ENCODE measurements around the gene GTF3C1. TPM values are rescaled to one million over a fixed set of nuclear protein-coding genes. Genes with fewer than 3 reads are reported as not detected.

The GTF3C1 gene
- total and polyA plus RNA-seq, 4 donors, result 15.3 to 28.0 (median 22.2) TPM

DNA sequence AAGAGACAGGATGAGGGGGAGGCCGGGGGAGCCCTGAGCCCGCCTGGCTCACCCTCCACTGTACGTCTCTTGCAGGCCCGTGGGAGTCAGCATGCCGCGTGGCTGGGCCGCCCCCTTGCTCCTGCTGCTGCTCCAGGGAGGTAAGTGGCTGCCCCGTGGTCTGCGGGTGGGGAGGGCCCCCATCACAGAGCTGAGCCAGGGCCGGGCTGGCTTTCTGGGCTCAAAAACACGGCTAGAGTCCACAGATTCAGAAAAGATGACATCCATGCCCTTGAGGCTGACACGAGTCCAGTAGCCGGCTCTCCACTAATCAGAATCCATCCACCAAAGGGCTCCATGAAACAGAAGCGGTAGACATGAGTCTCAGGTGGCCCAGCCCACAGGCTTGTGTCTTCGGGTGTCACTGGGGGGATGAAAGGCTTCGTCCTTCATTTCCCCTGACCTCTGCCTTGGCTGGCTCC is 119.7 kb downstream of the GTF3C1 start (continued):
- TF ChIP-seq, protein P1, sequence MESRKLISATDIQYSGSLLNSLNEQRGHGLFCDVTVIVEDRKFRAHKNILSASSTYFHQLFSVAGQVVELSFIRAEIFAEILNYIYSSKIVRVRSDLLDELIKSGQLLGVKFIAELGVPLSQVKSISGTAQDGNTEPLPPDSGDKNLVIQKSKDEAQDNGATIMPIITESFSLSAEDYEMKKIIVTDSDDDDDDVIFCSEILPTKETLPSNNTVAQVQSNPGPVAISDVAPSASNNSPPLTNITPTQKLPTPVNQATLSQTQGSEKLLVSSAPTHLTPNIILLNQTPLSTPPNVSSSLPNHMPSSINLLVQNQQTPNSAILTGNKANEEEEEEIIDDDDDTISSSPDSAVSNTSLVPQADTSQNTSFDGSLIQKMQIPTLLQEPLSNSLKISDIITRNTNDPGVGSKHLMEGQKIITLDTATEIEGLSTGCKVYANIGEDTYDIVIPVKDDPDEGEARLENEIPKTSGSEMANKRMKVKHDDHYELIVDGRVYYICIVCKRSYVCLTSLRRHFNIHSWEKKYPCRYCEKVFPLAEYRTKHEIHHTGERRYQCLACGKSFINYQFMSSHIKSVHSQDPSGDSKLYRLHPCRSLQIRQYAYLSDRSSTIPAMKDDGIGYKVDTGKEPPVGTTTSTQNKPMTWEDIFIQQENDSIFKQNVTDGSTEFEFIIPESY (IDR thresholded peaks at IDR 0.05), result no peak

DNA sequence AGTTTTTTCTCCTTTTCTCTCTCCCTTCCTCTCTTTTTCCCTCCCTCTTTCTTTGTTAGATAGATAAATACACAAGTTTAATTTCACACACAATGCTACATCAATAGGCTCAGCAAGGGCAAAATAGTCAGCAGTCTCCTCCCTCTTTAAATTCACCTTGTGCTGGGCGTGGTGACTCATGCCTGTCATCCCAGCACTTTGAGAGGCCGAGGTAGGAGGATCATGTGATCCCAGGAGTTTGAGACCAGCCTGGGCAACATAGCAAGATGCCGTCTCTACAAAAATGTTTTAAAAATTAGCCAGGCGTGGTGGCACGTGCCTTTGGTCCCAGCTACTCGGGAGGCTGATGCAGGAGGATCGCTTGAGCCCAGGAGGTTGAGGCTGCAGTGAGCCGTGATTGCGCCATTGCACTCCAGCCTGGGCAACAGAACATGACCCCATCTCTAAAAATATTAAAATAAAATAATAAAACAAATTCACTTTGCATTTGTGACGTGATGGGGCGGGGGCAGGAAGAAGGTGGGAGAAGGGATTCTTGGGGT is 120.3 kb downstream of the GTF3C1 start:
- no peak for DNase-seq (ENCODE audit: low spot score)
- no peak overlapping the region for H3K27ac ChIP-seq (ENCODE audit: low read depth in 1 of 2, low read length in 2 of 2)
- H3K27me3 ChIP-seq (ENCODE audit: control insufficient read depth in 4 of 4, insufficient read depth in 4 of 4, low read length in 3 of 4), result no peaks in the 10 kb centered on the region
- no peaks in the 10 kb centered on the region for H3K36me3 ChIP-seq (ENCODE audit: control insufficient read depth in 4 of 4, insufficient read depth in 3 of 4, low read depth in 1 of 4, low read length in 3 of 4)
- no peak overlapping the region for H3K9ac ChIP-seq (ENCODE audit: low read depth in 1 of 2, low read length in 2 of 2)
- H3K4me3 ChIP-seq (ENCODE audit: low read depth in 1 of 3, low read length in 3 of 3), result no peak overlapping the region
- TF ChIP-seq JUND (IDR thresholded peaks at IDR 0.05) (no peak), HNF4G (IDR thresholded peaks at IDR 0.05) (no peak), TAF1 (conservative IDR thresholded peaks at IDR 0.05) (no peak), YY1 (IDR thresholded peaks at IDR 0.05) (no peak), HNF4A (conservative IDR thresholded peaks at IDR 0.05) (no peak), FOXA2 (IDR thresholded peaks at IDR 0.05) (no peak), NR2F2 (IDR thresholded peaks at IDR 0.05) (no peak), RAD21 (IDR thresholded peaks at IDR 0.05) (no peak), GABPA (IDR thresholded peaks at IDR 0.05 in 1 of 2, conservative IDR thresholded peaks at IDR 0.05 in 1 of 2) (no peak), RXRA (IDR thresholded peaks at IDR 0.05) (no peak)
- TF ChIP-seq, protein P2, sequence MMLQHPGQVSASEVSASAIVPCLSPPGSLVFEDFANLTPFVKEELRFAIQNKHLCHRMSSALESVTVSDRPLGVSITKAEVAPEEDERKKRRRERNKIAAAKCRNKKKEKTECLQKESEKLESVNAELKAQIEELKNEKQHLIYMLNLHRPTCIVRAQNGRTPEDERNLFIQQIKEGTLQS (IDR thresholded peaks at IDR 0.05), result no peak
- H3K9me3 ChIP-seq (ENCODE audit: control insufficient read depth in 4 of 4, low read length in 3 of 4), result no peaks in the 10 kb centered on the region
- 88% methylated on average over 11 of the region's 11 CpGs for WGBS
- H3K4me1 ChIP-seq (ENCODE audit: control insufficient read depth in 4 of 4, insufficient read depth in 4 of 4, low read length in 3 of 4), result no peaks in the 10 kb centered on the region

DNA sequence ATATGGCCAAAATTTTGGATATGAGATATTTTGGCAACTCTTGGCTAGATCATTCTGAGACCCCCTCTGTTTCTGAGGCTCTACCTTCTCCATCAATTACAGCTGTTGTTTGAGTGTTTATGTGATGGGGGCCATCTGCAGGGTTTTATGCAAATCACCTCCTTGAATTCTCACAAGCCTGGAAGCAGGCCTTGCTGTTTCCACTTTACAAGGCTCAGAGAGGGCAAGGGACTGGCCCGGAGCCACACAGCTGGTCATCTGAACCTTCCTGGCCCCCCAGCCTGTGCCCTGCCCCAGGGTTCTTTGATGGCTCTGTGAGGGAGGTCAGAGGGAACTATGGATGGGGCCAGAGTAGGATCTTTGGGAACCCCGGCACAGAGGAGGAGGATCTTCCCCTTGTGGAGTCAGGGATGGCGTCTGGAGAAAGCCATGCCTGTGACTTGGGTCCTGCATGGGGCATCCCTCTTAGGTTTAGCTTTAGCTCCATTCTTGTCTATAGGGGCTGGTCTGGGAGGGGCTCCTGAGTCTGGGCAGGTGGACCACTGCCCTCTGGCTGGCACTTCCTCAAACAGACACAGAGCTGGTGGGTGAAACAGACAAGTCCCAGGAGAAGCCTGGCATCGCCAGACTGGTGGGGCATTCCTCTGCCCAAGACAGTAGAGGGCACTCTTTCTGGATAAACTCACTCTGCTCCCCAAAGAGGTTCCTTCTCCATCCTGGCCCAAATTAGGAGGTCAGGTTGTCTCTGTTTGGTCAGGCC is 121.5 kb downstream of the GTF3C1 start:
- H3K36me3 ChIP-seq (ENCODE audit: control insufficient read depth in 4 of 4, insufficient read depth in 3 of 4, low read depth in 1 of 4, low read length in 3 of 4), result no peaks in the 10 kb centered on the region
- no peak overlapping the region for H3K4me3 ChIP-seq (ENCODE audit: low read depth in 1 of 3, low read length in 3 of 3)
- H3K4me1 ChIP-seq (ENCODE audit: control insufficient read depth in 4 of 4, insufficient read depth in 4 of 4, low read length in 3 of 4), result no peaks in the 10 kb centered on the region
- TF ChIP-seq TAF1 (conservative IDR thresholded peaks at IDR 0.05) (no peak), HNF4A (conservative IDR thresholded peaks at IDR 0.05) (no peak), GABPA (IDR thresholded peaks at IDR 0.05 in 1 of 2, conservative IDR thresholded peaks at IDR 0.05 in 1 of 2) (no peak), RXRA (IDR thresholded peaks at IDR 0.05) (no peak), RAD21 (IDR thresholded peaks at IDR 0.05) (no peak), YY1 (IDR thresholded peaks at IDR 0.05) (no peak), JUND (IDR thresholded peaks at IDR 0.05) (no peak), FOXA2 (IDR thresholded peaks at IDR 0.05) (no peak), EGR1 (IDR thresholded peaks at IDR 0.05; ENCODE audit: low read depth in 2 of 2) (no peak)
- TF ChIP-seq, protein P2 (IDR thresholded peaks at IDR 0.05), result no peak
- TF ChIP-seq, protein P1 (IDR thresholded peaks at IDR 0.05), result no peak
- TF ChIP-seq, protein P3, sequence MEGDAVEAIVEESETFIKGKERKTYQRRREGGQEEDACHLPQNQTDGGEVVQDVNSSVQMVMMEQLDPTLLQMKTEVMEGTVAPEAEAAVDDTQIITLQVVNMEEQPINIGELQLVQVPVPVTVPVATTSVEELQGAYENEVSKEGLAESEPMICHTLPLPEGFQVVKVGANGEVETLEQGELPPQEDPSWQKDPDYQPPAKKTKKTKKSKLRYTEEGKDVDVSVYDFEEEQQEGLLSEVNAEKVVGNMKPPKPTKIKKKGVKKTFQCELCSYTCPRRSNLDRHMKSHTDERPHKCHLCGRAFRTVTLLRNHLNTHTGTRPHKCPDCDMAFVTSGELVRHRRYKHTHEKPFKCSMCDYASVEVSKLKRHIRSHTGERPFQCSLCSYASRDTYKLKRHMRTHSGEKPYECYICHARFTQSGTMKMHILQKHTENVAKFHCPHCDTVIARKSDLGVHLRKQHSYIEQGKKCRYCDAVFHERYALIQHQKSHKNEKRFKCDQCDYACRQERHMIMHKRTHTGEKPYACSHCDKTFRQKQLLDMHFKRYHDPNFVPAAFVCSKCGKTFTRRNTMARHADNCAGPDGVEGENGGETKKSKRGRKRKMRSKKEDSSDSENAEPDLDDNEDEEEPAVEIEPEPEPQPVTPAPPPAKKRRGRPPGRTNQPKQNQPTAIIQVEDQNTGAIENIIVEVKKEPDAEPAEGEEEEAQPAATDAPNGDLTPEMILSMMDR (IDR thresholded peaks at IDR 0.05; ENCODE audit: low read depth, low read length, missing input control), result no peak
- 90% methylated on average over 4 of the region's 4 CpGs for WGBS
- no peak overlapping the region for H3K9ac ChIP-seq (ENCODE audit: low read depth in 1 of 2, low read length in 2 of 2)
- H3K9me3 ChIP-seq (ENCODE audit: control insufficient read depth in 4 of 4, low read length in 3 of 4), result peaks cover 0 to 6% (median 0%) of the 10 kb centered on the region in 4 donors
- no peaks in the 10 kb centered on the region for H3K27me3 ChIP-seq (ENCODE audit: control insufficient read depth in 4 of 4, insufficient read depth in 4 of 4, low read length in 3 of 4)
- peak; percentile 31 for DNase-seq (ENCODE audit: low spot score)
- H3K27ac ChIP-seq (ENCODE audit: low read depth in 1 of 2, low read length in 2 of 2), result no peak overlapping the region

All from liver (tissue), 9 donors.